GM21390 (cell line): ENCODE data around the gene HIGD1A.

ENCODE experiments used
- ATAC-seq: cut with Tn5 transposase; IDR thresholded peaks from one replicate; pipeline ENCODE4 v1.9.1; 2021; ENCODE audit not compliant: unreplicated experiment

The HIGD1A gene

DNA sequence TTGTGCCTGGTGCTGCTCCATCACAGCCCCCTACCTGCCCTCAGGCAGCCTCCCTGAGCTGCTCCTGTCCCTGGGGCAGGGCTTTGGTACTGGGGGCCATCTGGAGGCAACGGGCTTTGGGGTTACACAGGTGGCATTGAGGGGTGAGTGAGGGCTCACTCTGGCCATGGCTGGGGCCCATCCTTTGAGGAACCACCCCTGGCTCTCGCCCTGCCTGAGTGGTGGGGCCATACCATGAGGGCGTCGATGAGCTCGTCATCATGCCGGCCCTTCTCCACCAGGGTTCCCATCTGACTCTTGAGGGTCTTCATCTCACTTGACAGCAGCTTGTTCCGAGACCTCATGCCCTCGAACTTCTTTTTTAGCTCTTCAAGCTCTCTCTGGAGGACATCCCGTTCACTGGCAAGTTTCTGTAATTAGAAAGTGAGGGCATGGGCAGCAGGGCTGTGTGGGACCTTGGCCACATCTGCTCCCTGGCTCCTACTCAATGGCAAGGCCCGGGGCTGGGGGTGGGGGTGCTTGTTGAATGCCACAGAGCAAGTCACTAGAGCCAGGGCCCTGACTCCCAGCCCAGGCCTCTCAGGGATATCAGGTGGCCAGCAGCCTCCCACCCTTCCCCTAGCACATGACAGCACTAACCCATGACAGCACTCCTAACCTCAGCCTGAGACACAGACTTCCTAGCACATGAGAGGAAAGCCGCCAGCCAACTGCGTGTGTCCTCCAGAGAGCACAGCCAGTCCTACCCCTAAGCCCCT, 64.7 kb downstream of the HIGD1A start:
- ATAC-seq: no peak

GRCh38 chr3:42736531-42736930, 67.8 kb downstream of the HIGD1A start:
- no peak for ATAC-seq

DNA sequence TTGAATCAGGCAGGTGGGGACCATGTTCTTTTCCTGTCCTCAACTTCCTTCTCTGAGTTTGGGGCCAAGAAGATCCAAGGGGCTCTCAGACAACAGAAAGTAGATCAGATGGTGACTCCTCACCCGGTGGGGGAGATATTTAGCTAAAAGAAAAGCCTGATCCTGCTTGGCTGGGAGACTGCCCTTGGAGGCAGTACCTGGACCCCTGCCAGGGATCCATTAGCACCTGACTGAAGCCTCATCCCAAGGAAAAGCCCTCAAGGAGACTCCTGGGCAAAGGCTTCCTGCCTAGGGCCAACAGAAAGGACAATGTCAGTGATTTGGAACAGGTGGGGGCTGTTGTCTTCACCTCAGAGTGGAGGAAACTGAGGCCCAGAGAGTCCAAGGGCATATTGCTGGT, 68.2 kb downstream of the HIGD1A start:
- no peak for ATAC-seq

DNA sequence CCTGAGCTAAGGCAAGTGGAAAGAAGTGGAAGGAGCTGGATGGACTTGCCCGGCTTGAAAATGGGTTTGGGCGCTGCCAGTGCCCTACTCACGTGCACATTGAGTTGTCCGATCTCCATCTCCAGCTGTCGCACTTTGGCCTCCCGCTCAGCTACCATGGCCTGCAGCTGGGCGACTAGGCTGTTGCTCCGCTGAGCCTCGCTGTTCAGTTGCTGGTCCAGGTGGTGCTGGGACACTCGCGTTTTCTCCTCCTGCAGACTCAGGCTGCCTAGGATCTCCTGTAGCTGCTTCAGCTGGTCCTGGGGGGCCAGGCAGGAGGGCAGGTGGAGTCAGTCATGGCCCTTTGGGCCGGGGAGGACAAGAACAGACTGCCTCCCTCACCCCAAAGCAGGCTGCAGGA, 68.7 kb downstream of the HIGD1A start:
- ATAC-seq: no peak

DNA sequence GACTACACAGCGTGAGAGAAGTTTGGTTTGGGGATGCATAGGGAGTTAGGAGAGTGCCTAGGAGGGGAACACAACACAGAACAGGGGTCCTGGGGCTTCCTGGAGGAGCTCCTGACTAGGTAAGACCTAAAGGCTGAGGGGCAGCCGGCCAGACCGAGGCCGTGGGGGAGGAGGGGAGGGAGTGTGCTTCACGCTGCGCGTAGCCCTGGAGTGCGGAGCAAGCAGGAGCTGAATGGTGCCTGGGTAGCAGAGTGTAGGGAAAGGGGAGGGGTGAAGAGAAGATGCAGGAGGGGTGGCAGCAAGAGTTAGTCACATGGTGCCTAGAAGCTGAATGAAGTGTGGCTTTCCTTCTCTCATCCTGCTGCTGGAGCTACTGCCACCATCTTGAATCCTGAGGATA, 69.3 kb downstream of the HIGD1A start:
- no peak for ATAC-seq

GRCh38 chr3:42734263-42734860, 69.9 kb downstream of the HIGD1A start:
- no peak for ATAC-seq

DNA sequence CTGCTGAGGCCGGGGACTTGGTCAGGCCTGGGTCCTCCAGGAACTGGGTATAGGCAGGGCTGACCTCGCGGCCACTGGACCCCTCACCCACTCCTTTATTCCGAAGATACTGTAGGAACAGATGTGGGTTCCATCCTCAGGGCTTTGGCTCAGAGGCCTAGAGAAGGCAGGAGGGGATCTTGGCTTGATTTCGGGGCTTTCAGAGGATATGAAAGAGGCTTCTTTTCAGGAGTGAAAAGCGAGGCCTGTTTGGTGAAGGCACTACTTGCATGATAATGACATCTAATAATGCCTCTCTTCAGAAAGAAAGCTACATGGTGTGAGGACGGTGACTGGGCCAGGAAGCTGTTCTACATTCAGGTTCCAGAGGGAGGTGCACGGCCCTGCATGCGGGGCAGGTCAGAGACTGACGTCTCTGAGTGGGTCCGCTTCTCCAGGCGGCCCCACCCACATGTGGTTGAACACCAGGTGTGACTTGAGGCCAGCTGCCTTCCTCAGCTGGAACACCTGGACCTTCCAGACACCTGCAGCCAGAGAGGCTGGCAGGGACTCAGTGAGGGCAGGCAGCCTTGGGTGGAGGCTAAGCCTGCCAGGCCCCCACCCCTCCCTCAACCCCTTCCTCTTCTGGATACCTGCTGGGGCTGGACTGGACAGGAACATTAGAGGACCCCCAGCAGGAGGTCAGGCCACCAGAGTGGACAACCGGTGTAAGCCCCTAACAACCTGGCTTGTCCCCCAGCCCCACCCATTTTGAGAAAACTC, 70.6 kb downstream of the HIGD1A start:
- ATAC-seq: no peak
